NCI-H774 (cell line): Measurements from ENCODE around the gene TMPRSS2.
"Not testable (repeated sequence)": the region's sequence is repeated elsewhere in the genome, so short reads cannot be mapped to it uniquely, and the experiment has no call there.

ENCODE experiments used
- DNase-seq: peaks from one replicate; lab custom pipeline; 2025; lab: John Stamatoyannopoulos, UW

The TMPRSS2 gene

GRCh38 chr21:41425954-41426675, 81.8 kb downstream of the TMPRSS2 start, which contains the start of gene MX1:
Gene MX1, plus strand, starts transcription at chr21:41426239. Its CDS starts 5,832 bp downstream, at chr21:41432071.
- peak; percentile 22 for DNase-seq

- DNase-seq: no peak
These were observed 82.4 kb downstream of the TMPRSS2 start for GRCh38 chr21:41425588-41425953.

- DNase-seq: not testable (repeated sequence)
These were observed 84.7 kb downstream of the TMPRSS2 start for GRCh38 chr21:41423305-41423636.

GRCh38 chr21:41422546-41423304, 85.2 kb downstream of the TMPRSS2 start:
- no peak for DNase-seq

- DNase-seq: not testable (repeated sequence)
These were observed 87.0 kb downstream of the TMPRSS2 start for GRCh38 chr21:41420998-41421397.

GRCh38 chr21:41419921-41420862, 87.8 kb downstream of the TMPRSS2 start:
- DNase-seq: peak; percentile 22

- DNase-seq: no peak
These were observed 88.8 kb downstream of the TMPRSS2 start for GRCh38 chr21:41418956-41419680.

GRCh38 chr21:41418393-41418792, 89.6 kb downstream of the TMPRSS2 start:
- DNase-seq: no peak

GRCh38 chr21:41417505-41417904, 90.5 kb downstream of the TMPRSS2 start:
- not testable (repeated sequence) for DNase-seq
